HEK293T (cell line): ENCODE measurements around the gene KRTAP27-1.

Source experiments
- ARNT ChIP-seq: fragments of 450-650 bp; IDR thresholded peaks from 2 replicates; pipeline ENCODE4 v1.6.1; 2017; ENCODE audit warnings: mild to moderate bottlenecking
- BHLHE40 ChIP-seq: fragments of 450-650 bp; IDR thresholded peaks from 2 replicates; pipeline ENCODE4 v1.6.1; 2016; ENCODE audit warnings: mild to moderate bottlenecking, moderate library complexity, borderline replicate concordance
- CTBP1 ChIP-seq: fragments of 450-650 bp; IDR thresholded peaks from 2 replicates; pipeline ENCODE4 v1.6.1; 2016; ENCODE audit warnings: borderline replicate concordance
- FOXA1 ChIP-seq: fragments of 450-650 bp; IDR thresholded peaks from 2 replicates; pipeline ENCODE4 v1.6.1; 2016; ENCODE audit warnings: mild to moderate bottlenecking
- FOXK2 ChIP-seq: fragments of 450-650 bp; IDR thresholded peaks from 2 replicates; pipeline ENCODE4 v1.6.1; 2016; ENCODE audit warnings: mild to moderate bottlenecking
- FOXM1 ChIP-seq: fragments of 450-650 bp; IDR thresholded peaks from 2 replicates; pipeline ENCODE4 v1.6.1; 2017; ENCODE audit warnings: mild to moderate bottlenecking, borderline replicate concordance
- HDGF ChIP-seq: fragments of 450-650 bp; IDR thresholded peaks from 2 replicates; pipeline ENCODE4 v1.6.1; 2017; ENCODE audit warnings: antibody characterized with exemption, borderline replicate concordance
- L3MBTL2 ChIP-seq: fragments of 450-650 bp; conservative IDR thresholded peaks from 2 replicates; pipeline ENCODE4 v1.6.1; 2016; ENCODE audit warnings: mild to moderate bottlenecking
- LEF1 ChIP-seq: fragments of 450-650 bp; IDR thresholded peaks from 2 replicates; pipeline ENCODE4 v1.6.1; 2017; ENCODE audit warnings: mild to moderate bottlenecking, borderline replicate concordance
- NFRKB ChIP-seq: fragments of 450-650 bp; IDR thresholded peaks from 2 replicates; pipeline ENCODE4 v1.6.1; 2016; ENCODE audit warnings: mild to moderate bottlenecking, moderate library complexity
- PKNOX1 ChIP-seq: fragments of 450-650 bp; IDR thresholded peaks from 2 replicates; pipeline ENCODE4 v1.6.1; 2016
- SP1 ChIP-seq: fragments of 450-650 bp; IDR thresholded peaks from 2 replicates; pipeline ENCODE4 v1.6.1; 2017
- SUZ12 ChIP-seq: fragments of 450-650 bp; IDR thresholded peaks from 2 replicates; pipeline ENCODE4 v1.6.1; 2016; ENCODE audit warnings: mild to moderate bottlenecking
- ZNF384 ChIP-seq: fragments of 450-650 bp; IDR thresholded peaks from 2 replicates; pipeline ENCODE4 v1.6.1; 2016

- TF ChIP-seq PKNOX1: no peak
- no peak for TF ChIP-seq ARNT
- TF ChIP-seq SP1: no peak
- no peak for TF ChIP-seq HDGF
- no peak for TF ChIP-seq FOXK2
- no peak for TF ChIP-seq SUZ12
- TF ChIP-seq CTBP1: no peak
- no peak for TF ChIP-seq FOXA1
- TF ChIP-seq ZNF384: no peak
- no peak for TF ChIP-seq LEF1
- no peak for TF ChIP-seq BHLHE40
- TF ChIP-seq FOXM1: no peak
- TF ChIP-seq L3MBTL2: no peak
- no peak for TF ChIP-seq NFRKB
Measured at GRCh38 chr21:30336596-30336995, 898 bp downstream of the KRTAP27-1 start.
